ENCODE measurements around the gene TMEM252.

GRCh38 chr9:68492806-68493205 lies 47.9 kb downstream of the TMEM252 start:
- TF ChIP-seq CTCF (IDR thresholded peaks at IDR 0.05) (no peak), EP300 (IDR thresholded peaks at IDR 0.05) (no peak)

Data from suprapubic skin (tissue), 3 donors.